GM19395 (cell line): ENCODE data around the gene UCKL1.

Experiments
- ATAC-seq: cut with Tn5 transposase; IDR thresholded peaks from one replicate; pipeline ENCODE4 v1.9.1; 2021; ENCODE audit warnings: mild to moderate bottlenecking, moderate library complexity; ENCODE audit not compliant: unreplicated experiment

UCKL1 gene

DNA sequence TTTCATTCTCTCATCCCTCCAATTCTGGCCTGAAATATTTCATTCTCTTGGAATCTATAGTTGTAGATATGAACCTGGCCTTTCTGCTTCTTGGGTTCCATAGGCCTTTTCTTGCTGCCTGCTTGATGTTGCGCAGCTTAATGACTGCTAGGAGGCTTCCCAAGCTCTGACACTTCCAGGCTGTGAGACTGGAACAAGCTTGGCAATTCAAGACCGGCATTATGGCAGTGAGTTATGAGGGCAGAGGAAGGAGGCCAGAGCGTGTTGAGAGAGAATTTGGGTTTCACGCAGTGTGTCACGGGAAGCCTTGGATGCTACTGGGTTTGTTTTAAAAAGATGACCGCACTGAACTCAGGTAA lies 62.2 kb downstream of the UCKL1 start:
- no peak for ATAC-seq

DNA sequence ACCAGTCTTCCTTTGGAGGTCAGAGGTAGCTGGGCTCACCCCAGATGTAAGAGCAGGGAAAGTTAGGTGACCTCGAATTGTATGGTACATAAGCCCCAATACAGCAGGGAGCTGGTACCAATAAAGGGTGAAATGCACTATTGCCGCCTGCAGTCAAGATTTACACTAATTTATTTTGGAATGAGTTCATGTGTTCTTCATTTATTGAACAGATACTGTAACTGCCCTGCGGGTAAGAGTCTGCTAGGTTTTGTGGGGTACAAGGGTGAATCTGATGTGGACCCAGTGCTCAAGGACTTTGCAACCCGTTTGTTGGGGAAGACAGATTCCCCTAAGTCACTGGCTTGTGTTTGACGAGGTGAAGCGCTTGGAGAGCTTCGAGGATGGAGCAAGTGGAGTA lies 63.8 kb downstream of the UCKL1 start:
- no peak for ATAC-seq

DNA sequence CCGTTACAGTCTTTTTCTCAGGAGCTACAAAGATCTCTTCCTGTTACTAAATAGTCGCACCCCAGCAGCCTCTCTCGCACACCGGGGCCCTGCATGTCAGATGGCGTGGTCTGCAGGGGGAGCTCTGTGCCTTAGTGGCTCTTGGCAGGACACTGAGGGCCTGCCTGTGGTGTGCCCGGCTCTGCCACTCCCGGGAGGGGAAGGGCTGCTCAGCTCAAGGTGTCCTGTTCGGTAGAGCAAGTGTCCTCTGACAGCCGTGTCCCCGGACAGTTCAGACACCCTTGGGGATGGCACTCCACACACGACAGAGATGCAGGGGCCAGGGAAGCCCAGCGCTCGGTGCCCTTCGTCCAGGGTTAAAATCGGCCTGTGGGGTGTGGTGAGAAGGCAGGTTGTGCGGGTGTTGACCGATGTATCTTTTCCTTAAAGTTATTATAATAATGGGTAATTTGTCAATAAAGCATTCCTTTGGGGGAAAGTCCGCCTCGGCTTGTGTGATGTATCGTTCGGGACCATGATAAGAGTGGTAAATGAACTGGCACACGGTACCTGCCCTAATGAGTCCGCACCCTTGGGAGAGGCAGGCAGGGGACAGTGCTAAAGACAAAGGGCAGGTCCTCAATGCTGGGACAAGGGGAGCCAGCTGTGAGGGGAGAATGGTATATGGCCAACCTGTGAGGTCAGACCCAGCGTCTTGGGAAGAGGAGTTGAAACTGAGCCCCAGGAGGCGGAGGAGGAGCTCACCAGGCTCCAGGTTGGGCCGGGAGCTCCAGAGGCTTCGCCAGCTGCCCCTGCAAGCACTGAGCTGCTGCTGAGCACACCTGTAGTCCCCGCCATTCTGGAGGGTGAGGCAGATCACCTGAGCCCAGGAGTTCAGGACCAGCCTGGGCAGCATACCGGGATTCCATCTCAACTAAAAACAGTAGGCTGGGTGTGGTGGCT lies 64.9 kb downstream of the UCKL1 start:
- no peak for ATAC-seq

DNA sequence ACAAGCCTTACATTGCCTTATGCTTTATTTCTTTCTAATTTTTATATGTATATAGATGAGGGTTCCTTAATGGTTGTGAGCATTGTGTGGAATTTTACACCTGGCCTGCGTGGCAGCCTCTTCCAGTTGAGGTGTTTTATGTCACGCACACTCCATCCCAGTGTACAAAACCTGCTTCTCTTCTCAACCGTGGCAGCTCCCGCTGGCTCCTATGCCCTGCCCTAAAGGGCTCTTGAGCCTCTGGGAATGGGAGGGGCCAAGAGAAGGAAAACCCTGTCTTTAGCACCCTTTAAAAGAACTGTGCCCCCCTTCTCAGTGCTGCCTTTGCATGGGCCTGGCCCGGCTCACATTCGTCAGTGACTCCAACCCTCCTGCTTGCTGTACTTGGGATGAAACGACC lies 65.6 kb downstream of the UCKL1 start:
- ATAC-seq, result no peak

- no peak for ATAC-seq
Observed at GRCh38 chr20:63890201-63890576, 66.0 kb downstream of the UCKL1 start.
